Lung (tissue), 12 donors: Measurements from ENCODE around the gene MRPS2. TPM values are rescaled to one million over a fixed set of nuclear protein-coding genes. Genes with fewer than 3 reads are reported as not detected.

Experiments used
- ATAC-seq: fragments of 200-7000 bp; cut with Tn5 transposase; one replicate; pipeline ENCODE4 v1.9.1; 2020; ENCODE audit warnings: moderate number of reproducible peaks; ENCODE audit not compliant: insufficient read depth, low FRiP score
- DNase-seq, 3 donors: peaks; one replicate each; pipeline ENCODE4 v3.0.0-alpha.2; 2013 to 2017
- H3K27ac ChIP-seq, 2 donors: one replicate each; pipeline ENCODE4 v1.5.1; 2013; ENCODE audit warnings: mild to moderate bottlenecking in 2 of 2, moderate library complexity in 2 of 2, control low read depth in 1 of 2, inconsistent platforms in 1 of 2, low read depth in 1 of 2, low read length in 1 of 2
- H3K27me3 ChIP-seq, 3 donors: one replicate each; pipeline ENCODE4 v1.5.1; 2013; ENCODE audit warnings: low read length in 2 of 3; ENCODE audit not compliant: control insufficient read depth in 3 of 3, insufficient read depth in 3 of 3
- H3K36me3 ChIP-seq, 4 donors: one replicate each; pipeline ENCODE4 v1.5.1; 2013; ENCODE audit warnings: low read length in 4 of 4, mild to moderate bottlenecking in 1 of 4, moderate library complexity in 1 of 4; ENCODE audit not compliant: control insufficient read depth in 4 of 4, insufficient read depth in 4 of 4
- H3K4me1 ChIP-seq, 5 donors: one replicate each; pipeline ENCODE4 v1.5.1; 2013; ENCODE audit warnings: low read length in 5 of 5, mild to moderate bottlenecking in 2 of 5, moderate library complexity in 1 of 5; ENCODE audit not compliant: control insufficient read depth in 5 of 5, insufficient read depth in 5 of 5
- H3K4me3 ChIP-seq: one replicate; pipeline ENCODE4 v1.5.1; 2013; ENCODE audit warnings: mild to moderate bottlenecking, control low read depth, moderate library complexity
- H3K9ac ChIP-seq, 2 donors: one replicate each; pipeline ENCODE4 v1.5.1; 2013; ENCODE audit warnings: low read length in 2 of 2, control low read depth in 1 of 2; ENCODE audit not compliant: insufficient read depth in 1 of 2
- H3K9me3 ChIP-seq, 4 donors: one replicate each; pipeline ENCODE4 v1.5.1; 2013; ENCODE audit warnings: low read length in 3 of 4, mild to moderate bottlenecking in 1 of 4, moderate library complexity in 1 of 4; ENCODE audit not compliant: control insufficient read depth in 4 of 4, insufficient read depth in 3 of 4
- CTCF ChIP-seq: IDR thresholded peaks from 2 replicates; pipeline ENCODE4 v1.5.1; 2012; ENCODE audit warnings: mild to moderate bottlenecking; ENCODE audit errors: control extremely low read depth, extremely low read depth
- WGBS, 2 donors: extraction: QIAGEN DNeasy Blood & Tissue Kit; methylation state at CpG; one replicate each; pipeline ENCODE4 v1.1.7; 2013; 5-methylcytosine and 5-hydroxymethylcytosine counted together
- polyA plus RNA-seq, 2 donors: library from polyadenylated mRNA; stranded (reverse); fragments of 200-250 nt; gene quantifications; one replicate each; pipeline ENCODE4 v1.2.1, GENCODE V29; 2013
- total RNA-seq, 2 donors: library from RNA; depleted of rRNA in 1 of 2; stranded (reverse); fragments of >200 nt in 1 of 2; gene quantifications; one replicate each; pipeline ENCODE4 v1.2.1, GENCODE V29; 2014 to 2021
- donor health status: control.
- donor health status: control.
- donor health status: Bipolar disorder and iron deficiency.
- donor health status: healthy.
- donor health status: DM: yes; HTN: yes; CAD: no.

The MRPS2 gene
- total and polyA plus RNA-seq, 4 donors, result 18.2 to 42.0 (median 31.8) TPM

GRCh38 chr9:135461936-135462335, 38.5 kb upstream of the MRPS2 start:
- peaks cover 0 to under 1% (median 0%) of the 10 kb centered on the region in 5 donors for H3K4me1 ChIP-seq
- no peak for ATAC-seq
- WGBS, 2 donors, result 66 to 77% methylated on average over 11 of the region's 11 CpGs

GRCh38 chr9:135463140-135463539, 37.3 kb upstream of the MRPS2 start:
- no peak for DNase-seq
- Histone ChIP-seq H3K36me3 (no peaks in the 10 kb centered on the region), H3K9ac (no peak overlapping the region), H3K9me3 (peaks cover 0 to 3% (median 0%) of the 10 kb centered on the region in 4 donors), H3K27ac (no peak overlapping the region), H3K27me3 (no peaks in the 10 kb centered on the region), H3K4me3 (no peak overlapping the region), H3K4me1 (peaks cover 0 to 2% (median 0%) of the 10 kb centered on the region in 5 donors)
- WGBS, 2 donors, result 69 to 76% methylated on average over 3 of the region's 3 CpGs
- TF ChIP-seq CTCF, result no peak
- no peak for ATAC-seq

More at GRCh38 chr9:135461936-135462335, 38.5 kb upstream of the MRPS2 start:
- no peak for DNase-seq
- TF ChIP-seq CTCF, result no peak
- H3K27ac ChIP-seq, result no peak overlapping the region
- no peak overlapping the region for H3K4me3 ChIP-seq
- peaks cover 0 to 3% (median 0%) of the 10 kb centered on the region in 4 donors for H3K9me3 ChIP-seq
- no peaks in the 10 kb centered on the region for H3K36me3 ChIP-seq
- H3K9ac ChIP-seq, result no peak overlapping the region
- H3K27me3 ChIP-seq, result no peaks in the 10 kb centered on the region

GRCh38 chr9:135464181-135464580, 36.3 kb upstream of the MRPS2 start:
- no peak overlapping the region for H3K27ac ChIP-seq
- DNase-seq, result no peak
- peaks cover 0 to 10% (median 4%) of the 10 kb centered on the region in 5 donors for H3K4me1 ChIP-seq
- 91 to 94% methylated on average over 7 of the region's 7 CpGs for WGBS, 2 donors
- no peak for ATAC-seq
- H3K9ac ChIP-seq, result no peak overlapping the region
- peaks cover 0 to 3% (median 0%) of the 10 kb centered on the region in 4 donors for H3K9me3 ChIP-seq
- no peak overlapping the region for H3K4me3 ChIP-seq
- H3K36me3 ChIP-seq, result no peaks in the 10 kb centered on the region
- TF ChIP-seq CTCF, result no peak
- no peaks in the 10 kb centered on the region for H3K27me3 ChIP-seq

- Histone ChIP-seq H3K9ac (no peak overlapping the region), H3K9me3 (no peaks in the 10 kb centered on the region), H3K36me3 (no peaks in the 10 kb centered on the region), H3K4me3 (no peak overlapping the region), H3K27me3 (no peaks in the 10 kb centered on the region), H3K4me1 (peaks cover 0 to 19% (median 7%) of the 10 kb centered on the region in 5 donors), H3K27ac (no peak overlapping the region)
- no peak for TF ChIP-seq CTCF
- DNase-seq (peak in 1 of 3 donors; percentile 14), ATAC-seq (no peak)
- WGBS, 2 donors, result 43 to 50% methylated on average over 16 of the region's 16 CpGs
Measured at GRCh38 chr9:135468854-135469521, 31.5 kb upstream of the MRPS2 start.
